Panc1 (cell line): ENCODE measurements around the gene OR5AU1. TPM values are rescaled to one million over a fixed set of nuclear protein-coding genes. Genes with fewer than 3 reads are reported as not detected.
A peak's percentile ranks its signal among the peaks of the same experiment; 100 is the strongest.

Experiments
- ATAC-seq: fragments of 200-7000 bp; cut with Tn5 transposase; 2 replicates; pipeline ENCODE4 v1.9.1; 2020; ENCODE audit warnings: mild to moderate bottlenecking, moderate library complexity
- BruUV-seq: library from RNA; stranded (reverse); fragments of 400-500 nt; replicated peaks from 2 replicates; lab custom pipeline; 2021; lab: Mats Ljungman, UMichigan
- CTCF ChIA-PET: fragments of 300-600 bp; sonication (Branson Sonifier 250); formaldehyde crosslinking; loops from one replicate; lab custom pipeline; 2022; ENCODE audit warnings: antibody characterized with exemption; lab: Charles Lee
- POLR2A ChIA-PET: fragments of 300-600 bp; sonication (Branson Sonifier 250); formaldehyde crosslinking; loops from one replicate; lab custom pipeline; 2022; ENCODE audit warnings: antibody characterized with exemption; lab: Charles Lee
- DNase-seq: peaks from one replicate; pipeline ENCODE4 v3.0.0-alpha.2; 2010; ENCODE audit warnings: low read depth, low spot score
- H3K27ac ChIP-seq: 2 replicates; pipeline ENCODE4 v1.5.1; 2011; ENCODE audit warnings: mild to moderate bottlenecking, low read length, inconsistent platforms
- H3K27me3 ChIP-seq: fragments of 200-500 bp; sonication (Bioruptor generic); 2 replicates; pipeline ENCODE4 v1.6.0; 2014; ENCODE audit warnings: low read length, inconsistent platforms; ENCODE audit not compliant: control insufficient read depth, insufficient read depth
- H3K36me3 ChIP-seq: fragments of 200-500 bp; sonication (Bioruptor generic); 2 replicates; pipeline ENCODE4 v1.5.1; 2014; ENCODE audit warnings: inconsistent platforms, mild to moderate bottlenecking, low read length, moderate library complexity; ENCODE audit not compliant: control insufficient read depth, insufficient read depth
- H3K4me1 ChIP-seq: 2 replicates; pipeline ENCODE4 v1.5.1; 2011; ENCODE audit warnings: inconsistent platforms, mild to moderate bottlenecking, low read length, moderate library complexity; ENCODE audit not compliant: control insufficient read depth, insufficient read depth
- H3K4me3 ChIP-seq, 2 experiments: 2 replicates each; pipeline ENCODE4 v1.5.1; 2011 to 2012; ENCODE audit warnings: low read depth in 2 of 2, low read length in 2 of 2, mild to moderate bottlenecking in 2 of 2, inconsistent platforms in 1 of 2, moderate library complexity in 1 of 2
- H3K9me3 ChIP-seq: fragments of 200-500 bp; sonication (Bioruptor generic); 2 replicates; pipeline ENCODE4 v1.5.1; 2014; ENCODE audit warnings: low read depth, mild to moderate bottlenecking, inconsistent platforms, low read length, moderate library complexity; ENCODE audit not compliant: control insufficient read depth, insufficient read depth
- POLR2AphosphoS5 ChIP-seq: IDR thresholded peaks from 2 replicates; pipeline ENCODE4 v1.6.1; 2012; ENCODE audit warnings: mild to moderate bottlenecking, low read depth, low read length, moderate library complexity
- REST ChIP-seq, 2 experiments: IDR thresholded peaks; 2 replicates each; pipeline ENCODE4 v1.6.1; 2011 to 2012; ENCODE audit warnings: low read depth in 2 of 2, control low read depth in 1 of 2, low read length in 1 of 2, mild to moderate bottlenecking in 1 of 2, moderate library complexity in 1 of 2; ENCODE audit not compliant: insufficient read depth in 1 of 2
- SIN3A ChIP-seq: IDR thresholded peaks from 2 replicates; pipeline ENCODE4 v1.6.1; 2012; ENCODE audit warnings: low read depth, mild to moderate bottlenecking, low read length, moderate library complexity, borderline replicate concordance; ENCODE audit not compliant: insufficient read depth
- TCF7L2 ChIP-seq: IDR thresholded peaks from 2 replicates; pipeline ENCODE4 v1.6.1; 2011; ENCODE audit warnings: mild to moderate bottlenecking, low read depth, low read length, inconsistent platforms
- in situ Hi-C: cut with HindIII; loops from 2 replicates; pipeline ENCODE4 v1.10.0; 2016; ENCODE audit warnings: low sequenced_read_pairs, low pct_unique_long_range_greater_than_20kb
- intact Hi-C: fragments of 100-400 bp; cut with micrococcal nuclease; formaldehyde crosslinking; loops from one replicate; pipeline ENCODE4 v1.10.0; 2022; ENCODE audit not compliant: unreplicated experiment
- total RNA-seq: library from RNA; stranded (reverse); gene quantifications from one replicate; pipeline ENCODE4 v1.2.1, GENCODE V29; 2021; ENCODE audit not compliant: unreplicated experiment
- TF ChIP-seq, protein P1 (sequence below): fragments of 450-650 bp; IDR thresholded peaks from 2 replicates; pipeline ENCODE4 v1.5.1; 2017; ENCODE audit warnings: mild to moderate bottlenecking

OR5AU1 gene
- total RNA-seq, 1 experiment from 2014 or later: not detected

DNA sequence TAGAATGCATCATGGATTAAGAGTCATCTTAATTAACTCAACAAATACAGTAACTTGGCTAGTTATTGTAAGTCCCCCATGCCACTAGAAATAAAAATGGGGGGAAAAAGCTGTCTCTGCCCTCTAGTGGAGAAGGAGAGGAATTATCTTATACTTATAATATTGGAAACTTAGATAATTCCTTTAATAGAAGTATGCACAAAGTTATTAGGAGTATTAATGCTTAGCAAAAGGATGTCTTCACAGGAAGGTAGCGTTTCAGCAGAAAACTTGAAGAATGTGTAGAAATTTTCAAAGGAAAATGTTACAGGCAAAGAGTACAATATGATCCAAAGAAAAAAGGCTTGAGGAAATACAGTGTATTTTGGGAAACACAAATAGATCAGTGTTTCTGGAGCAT is 19.8 kb downstream of the OR5AU1 start:
- POLR2A ChIA-PET: no interaction called here
- H3K27me3 ChIP-seq: no peaks in the 10 kb centered on the region
- no peak overlapping the region for H3K27ac ChIP-seq
- DNase-seq (no peak), ATAC-seq (no peak)
- H3K36me3 ChIP-seq: no peaks in the 10 kb centered on the region
- intact Hi-C loops: no loop called here
- no peak overlapping the region for H3K4me3 ChIP-seq
- H3K4me1 ChIP-seq: no peaks in the 10 kb centered on the region
- in situ Hi-C loops: no loop called here
- no TSS peak for BruUV-seq
- CTCF ChIA-PET: no interaction called here
- TF ChIP-seq, protein P1, sequence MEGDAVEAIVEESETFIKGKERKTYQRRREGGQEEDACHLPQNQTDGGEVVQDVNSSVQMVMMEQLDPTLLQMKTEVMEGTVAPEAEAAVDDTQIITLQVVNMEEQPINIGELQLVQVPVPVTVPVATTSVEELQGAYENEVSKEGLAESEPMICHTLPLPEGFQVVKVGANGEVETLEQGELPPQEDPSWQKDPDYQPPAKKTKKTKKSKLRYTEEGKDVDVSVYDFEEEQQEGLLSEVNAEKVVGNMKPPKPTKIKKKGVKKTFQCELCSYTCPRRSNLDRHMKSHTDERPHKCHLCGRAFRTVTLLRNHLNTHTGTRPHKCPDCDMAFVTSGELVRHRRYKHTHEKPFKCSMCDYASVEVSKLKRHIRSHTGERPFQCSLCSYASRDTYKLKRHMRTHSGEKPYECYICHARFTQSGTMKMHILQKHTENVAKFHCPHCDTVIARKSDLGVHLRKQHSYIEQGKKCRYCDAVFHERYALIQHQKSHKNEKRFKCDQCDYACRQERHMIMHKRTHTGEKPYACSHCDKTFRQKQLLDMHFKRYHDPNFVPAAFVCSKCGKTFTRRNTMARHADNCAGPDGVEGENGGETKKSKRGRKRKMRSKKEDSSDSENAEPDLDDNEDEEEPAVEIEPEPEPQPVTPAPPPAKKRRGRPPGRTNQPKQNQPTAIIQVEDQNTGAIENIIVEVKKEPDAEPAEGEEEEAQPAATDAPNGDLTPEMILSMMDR: peak; percentile 74
- TF ChIP-seq POLR2AphosphoS5 (no peak), TCF7L2 (no peak)
- H3K9me3 ChIP-seq: no peaks in the 10 kb centered on the region

- ChIA-PET CTCF (no interaction called here), POLR2A (no interaction called here)
- ATAC-seq (no peak), DNase-seq (no peak)
- Histone ChIP-seq H3K27ac (no peak overlapping the region), H3K4me1 (no peaks in the 10 kb centered on the region), H3K36me3 (no peaks in the 10 kb centered on the region), H3K27me3 (0 out of 2 replicates have a peak, but pooled peaks cover 2% of the 10 kb centered on the region), H3K9me3 (no peaks in the 10 kb centered on the region), H3K4me3 (no peak overlapping the region)
- TF ChIP-seq SIN3A: no peak
- TF ChIP-seq TCF7L2: no peak
- TF ChIP-seq POLR2AphosphoS5: no peak
- TF ChIP-seq, protein P1: no peak
- no peak for TF ChIP-seq REST (IDR thresholded peaks at IDR 0.05; ENCODE audit: insufficient read depth in 1 of 2, low read depth in 2 of 2, low read length in 1 of 2)
- no TSS peak for BruUV-seq
- in situ Hi-C loops (no loop called here), intact Hi-C loops (no loop called here)
Measured at GRCh38 chr14:21133901-21134300, 22.0 kb downstream of the OR5AU1 start.
